PC-9 (cell line): Measurements from ENCODE around the gene ALKBH5. TPM values are rescaled to one million over a fixed set of nuclear protein-coding genes. Genes with fewer than 3 reads are reported as not detected.

Source experiments
- BruUV-seq: library from RNA; stranded (reverse); fragments of 400-500 nt; replicated peaks from 2 replicates; lab custom pipeline; 2021; lab: Mats Ljungman, UMichigan
- CTCF ChIA-PET: fragments of 300-600 bp; sonication (Branson Sonifier 250); formaldehyde crosslinking; loops from one replicate; lab custom pipeline; 2022; ENCODE audit warnings: antibody characterized with exemption; lab: Charles Lee
- POLR2A ChIA-PET: fragments of 300-600 bp; sonication (Branson Sonifier 250); formaldehyde crosslinking; loops from one replicate; lab custom pipeline; 2022; ENCODE audit warnings: antibody characterized with exemption; ENCODE audit not compliant: unreplicated experiment; lab: Charles Lee
- DNase-seq, 2 experiments: peaks; one replicate each; pipeline versions ENCODE4 v3.0.0 to v3.0.0-alpha.2; 2015 to 2022; ENCODE audit warnings: mixed read lengths in 1 of 2
- H2AFZ ChIP-seq: fragments of 200-600 bp; sonication (generic); 2 replicates; pipeline ENCODE4 v1.8.1; 2017; ENCODE audit warnings: antibody characterized with exemption
- H3F3A ChIP-seq: fragments of 200-600 bp; sonication (generic); 2 replicates; pipeline ENCODE4 v1.8.1; 2017; ENCODE audit warnings: antibody characterized with exemption, mild to moderate bottlenecking, low read depth; ENCODE audit not compliant: insufficient read depth
- H3K27ac ChIP-seq: fragments of 200-600 bp; sonication (generic); 2 replicates; pipeline ENCODE4 v1.6.1; 2016; ENCODE audit warnings: mixed run types
- H3K27me3 ChIP-seq: fragments of 200-600 bp; sonication (generic); 2 replicates; pipeline ENCODE4 v1.6.1; 2016; ENCODE audit warnings: low read depth, mixed run types; ENCODE audit not compliant: insufficient read depth
- H3K36me3 ChIP-seq: fragments of 200-600 bp; sonication (generic); 2 replicates; pipeline ENCODE4 v1.6.1; 2016; ENCODE audit warnings: low read depth, mixed run types
- H3K4me1 ChIP-seq: fragments of 200-600 bp; sonication (generic); replicated peaks from 2 replicates; pipeline ENCODE4 v1.6.1; 2016; ENCODE audit warnings: mixed run types; ENCODE audit not compliant: insufficient read depth
- H3K4me2 ChIP-seq: fragments of 200-600 bp; sonication (generic); 2 replicates; pipeline ENCODE4 v1.6.1; 2017; ENCODE audit warnings: mixed run types
- H3K4me3 ChIP-seq: fragments of 200-600 bp; sonication (generic); 2 replicates; pipeline ENCODE4 v1.6.1; 2016; ENCODE audit warnings: mixed run types
- H3K79me2 ChIP-seq: fragments of 200-600 bp; sonication (generic); 2 replicates; pipeline ENCODE4 v1.6.1; 2017; ENCODE audit warnings: low read depth, mixed run types
- H3K9me2 ChIP-seq: fragments of 200-600 bp; sonication (generic); 2 replicates; pipeline ENCODE4 v1.8.1; 2017; ENCODE audit warnings: mild to moderate bottlenecking; ENCODE audit not compliant: insufficient read depth
- H3K9me3 ChIP-seq: fragments of 200-600 bp; sonication (generic); 2 replicates; pipeline ENCODE4 v1.8.1; 2016; ENCODE audit warnings: low read depth; ENCODE audit not compliant: insufficient read depth
- H4K20me1 ChIP-seq: fragments of 200-600 bp; sonication (generic); 2 replicates; pipeline ENCODE4 v1.8.1; 2017; ENCODE audit not compliant: insufficient read depth
- CTCF ChIP-seq: fragments of 200-600 bp; sonication (generic); conservative IDR thresholded peaks from 2 replicates; pipeline ENCODE4 v1.6.1; 2017; ENCODE audit warnings: mixed run types, antibody characterized with exemption, mild to moderate bottlenecking, moderate library complexity
- EZH2 ChIP-seq: fragments of 200-600 bp; sonication (generic); IDR thresholded peaks from 2 replicates; pipeline ENCODE4 v1.8.0; 2017; ENCODE audit warnings: antibody characterized with exemption, low read depth
- intact Hi-C: fragments of 100-400 bp; cut with micrococcal nuclease; formaldehyde crosslinking; loops from one replicate; pipeline ENCODE4 v1.10.0; 2022; ENCODE audit not compliant: unreplicated experiment
- total RNA-seq: library from RNA; stranded (reverse); gene quantifications from 2 replicates; pipeline ENCODE4 v1.2.3, GENCODE V29; 2021

The ALKBH5 gene
- total RNA-seq, 1 experiment from 2014 or later = 117 TPM

GRCh38 chr17:18184143-18185031 lies 759 bp downstream of the ALKBH5 start:
- peaks cover 40% of the 10 kb centered on the region for H3K4me1 ChIP-seq
- CTCF ChIA-PET = interaction anchor here (1.8 kb wide), 1 partner anchor 28 kb away, joined by 5 read pairs; no protein-coding TSS in a partner anchor
- peak in 1 of 2 experiments; percentile 23 for DNase-seq

DNA sequence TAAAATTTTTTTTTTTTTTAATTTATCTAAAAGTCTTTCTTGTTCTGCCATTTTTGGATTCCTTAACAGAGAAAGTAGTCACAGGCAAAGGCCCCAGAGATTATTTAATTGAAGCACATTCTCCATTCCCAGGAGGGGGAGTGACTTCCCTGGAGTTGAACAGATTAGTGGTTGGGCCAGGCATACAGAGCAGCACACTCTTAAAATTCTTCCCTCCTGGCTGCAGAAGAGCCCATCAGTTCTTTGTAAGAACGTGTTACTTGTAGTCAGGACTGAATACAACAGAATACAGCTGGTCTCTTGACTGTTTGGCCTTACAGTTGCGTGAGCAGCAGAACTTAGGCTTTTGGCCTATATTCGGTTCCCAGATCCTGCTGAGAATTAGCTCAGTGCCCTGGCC lies 1.8 kb downstream of the ALKBH5 start:
- Histone ChIP-seq H3K4me2 (peak overlapping the region; percentile 100), H3K4me1 (peaks cover 40% of the 10 kb centered on the region), H3K9me3 (no peaks in the 10 kb centered on the region), H2AFZ (no peak overlapping the region), H3K9me2 (no peaks in the 10 kb centered on the region), H3K4me3 (peak overlapping the region; percentile 89), H3K27me3 (no peaks in the 10 kb centered on the region), H3K79me2 (peaks cover 66% of the 10 kb centered on the region), H3F3A (peaks cover 16% of the 10 kb centered on the region; the same call in 1 of the 2 replicates), H3K27ac (no peak overlapping the region), H3K36me3 (peaks cover 28% of the 10 kb centered on the region; the same call in 1 of the 2 replicates), H4K20me1 (peaks cover 55% of the 10 kb centered on the region)
- TF ChIP-seq EZH2 (no peak), CTCF (no peak)
- POLR2A ChIA-PET = no interaction called here
- no peak for DNase-seq
- intact Hi-C loops = no loop called here
- CTCF ChIA-PET = no interaction called here
- BruUV-seq = no TSS peak

More at GRCh38 chr17:18184143-18185031, 759 bp downstream of the ALKBH5 start:
- Histone ChIP-seq H4K20me1 (peaks cover 45% of the 10 kb centered on the region), H3K36me3 (peaks cover 27% of the 10 kb centered on the region; the same call in 1 of the 2 replicates), H3K27me3 (no peaks in the 10 kb centered on the region), H3F3A (peaks cover 16% of the 10 kb centered on the region; the same call in 1 of the 2 replicates), H2AFZ (peak overlapping the region; percentile 73), H3K9me2 (no peaks in the 10 kb centered on the region), H3K9me3 (no peaks in the 10 kb centered on the region), H3K27ac (0 out of 2 replicates have a peak overlapping the region, but pooled peaks have one; percentile 21), H3K4me3 (peak overlapping the region; percentile 89), H3K4me2 (peak overlapping the region; percentile 100), H3K79me2 (peaks cover 56% of the 10 kb centered on the region)
- intact Hi-C loops = loop anchor here (5.0 kb wide), 1 partner anchor 902 kb away; the partner anchor contains the start of gene COPS3
- no peak for TF ChIP-seq EZH2
- no peak for TF ChIP-seq CTCF
- POLR2A ChIA-PET = interaction anchor here (0.5 to 0.6 kb wide), 2 partner anchors 20 to 509 kb away, joined by 3 to 5 read pairs; no protein-coding TSS in a partner anchor
- BruUV-seq = no TSS peak

GRCh38 chr17:18185832-18186626 lies 2.4 kb downstream of the ALKBH5 start:
- intact Hi-C loops = no loop called here
- ChIA-PET CTCF (no interaction called here), POLR2A (interaction anchor here (0.7 kb wide), 1 partner anchor 681 kb away, joined by 3 read pairs; no protein-coding TSS in a partner anchor)
- peaks cover 72% of the 10 kb centered on the region for H3K79me2 ChIP-seq
- no TSS peak for BruUV-seq
- no peak for DNase-seq
- no peaks in the 10 kb centered on the region for H3K27me3 ChIP-seq
- H4K20me1 ChIP-seq = peaks cover 61% of the 10 kb centered on the region
- H3K36me3 ChIP-seq = peaks cover 28% of the 10 kb centered on the region; the same call in 1 of the 2 replicates
- no peak overlapping the region for H3K27ac ChIP-seq
- H3K9me2 ChIP-seq = no peaks in the 10 kb centered on the region
- H3K9me3 ChIP-seq = no peaks in the 10 kb centered on the region
- H3K4me1 ChIP-seq = peaks cover 40% of the 10 kb centered on the region
- H3K4me2 ChIP-seq = peak overlapping the region; percentile 100
- H3F3A ChIP-seq = peaks cover 16% of the 10 kb centered on the region; the same call in 1 of the 2 replicates
- peak overlapping the region; percentile 89 for H3K4me3 ChIP-seq
- TF ChIP-seq CTCF = no peak
- TF ChIP-seq EZH2 = no peak
- H2AFZ ChIP-seq = no peak overlapping the region
